K562 treated with DMSO at 1 percent for 48 hours (cell line): ENCODE data around the gene CD300LB. TPM values are rescaled to one million over a fixed set of nuclear protein-coding genes. Genes with fewer than 3 reads are reported as not detected.

Experiments used
- total RNA-seq: library from RNA; unstranded; fragments of 300-600 nt; gene quantifications from 2 replicates; pipeline ENCODE4 v1.2.3, GENCODE V29; 2022; ENCODE audit warnings: low replicate concordance; ENCODE audit errors: extremely low read depth

Gene CD300LB
- not detected in 2 replicates for total RNA-seq

DNA sequence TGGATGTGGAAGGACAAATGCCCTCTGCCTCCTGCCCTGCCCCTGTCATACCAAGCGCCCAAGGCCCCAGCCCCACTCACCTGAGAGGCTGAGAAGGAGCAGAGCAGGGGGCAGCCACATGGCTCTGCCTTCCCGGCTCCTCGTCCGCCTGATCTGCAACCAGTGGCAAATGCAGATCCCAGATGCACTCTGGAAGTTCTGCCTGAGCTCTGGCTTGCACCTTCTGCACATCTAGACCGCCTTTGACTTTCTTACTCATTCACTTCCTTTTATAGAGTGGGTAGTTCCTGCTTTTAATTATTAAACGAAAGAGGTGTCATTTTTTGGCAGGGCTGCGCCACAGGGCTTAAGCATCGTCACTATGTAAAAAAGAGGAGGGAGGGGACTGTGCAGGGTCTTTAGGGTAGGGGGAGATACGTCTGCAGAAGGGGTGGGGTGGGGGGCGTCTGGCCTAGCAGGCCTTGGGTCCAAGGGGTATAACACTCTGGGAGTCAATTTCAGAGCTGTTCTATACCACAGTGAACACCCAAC lies at the start of gene CD300LB:
CD300LB (minus strand) TSS at position 245 of the 531 bp plus-strand sequence; CDS start at position 120, 125 bp downstream.

DNA sequence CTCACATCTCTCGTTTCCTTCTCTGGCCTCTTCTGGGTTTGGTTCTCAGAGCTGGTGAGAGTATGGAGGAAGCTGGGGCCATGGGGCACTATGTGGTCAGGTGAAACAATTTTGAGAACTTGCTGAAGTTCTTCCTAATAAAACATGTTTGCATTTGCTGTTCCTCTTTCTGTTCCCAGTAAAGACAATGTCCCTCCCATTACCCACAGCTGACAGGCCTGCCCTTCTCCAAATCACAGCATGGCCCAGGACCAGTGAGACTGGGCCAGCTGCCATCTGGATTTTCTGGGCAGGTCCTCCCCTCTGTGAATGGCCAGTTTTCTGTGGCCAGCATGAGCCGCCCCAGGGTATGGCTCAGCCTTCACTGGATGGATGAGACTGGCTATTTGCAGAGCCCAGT lies 36.1 kb upstream of the CD300LB start, which contains the start of gene CD300H:
CD300H (minus strand) TSS at position 113 of the 400 bp plus-strand sequence.

DNA sequence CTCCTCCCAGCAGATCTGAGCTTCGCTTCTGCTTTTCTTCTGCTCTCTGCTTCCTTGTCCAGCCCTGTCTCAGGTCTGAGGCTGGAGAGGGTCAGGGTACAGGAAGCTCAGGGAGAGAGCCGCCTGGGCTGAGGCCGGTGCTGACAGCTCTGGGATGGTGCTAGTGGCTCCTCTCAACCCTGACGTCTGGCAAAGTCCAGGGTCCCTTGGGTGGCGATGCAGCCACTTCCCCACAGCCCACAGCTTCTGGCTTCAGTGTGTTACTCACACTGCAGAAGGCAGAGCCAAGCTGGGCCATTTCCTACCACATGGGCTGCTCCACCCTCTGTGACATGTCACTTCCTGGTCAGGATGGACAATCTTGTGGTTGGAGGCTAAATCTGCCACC lies 14.6 kb upstream of the CD300LB start, which contains the start of gene CD300C:
CD300C (minus strand) TSS at position 273 of the 388 bp plus-strand sequence. CDS start 333 bp downstream, outside the sequence.

Other genes with a start within 250 kb of the CD300LB start
- gene KIF19, start 205.2 kb downstream of the CD300LB start, total RNA-seq, result not detected in 2 replicates
- not detected in 2 replicates for gene BTBD17, start 169.6 kb downstream of the CD300LB start, total RNA-seq
- gene GPR142, start 164.0 kb downstream of the CD300LB start, total RNA-seq, result not detected in 2 replicates
- not detected in 2 replicates for gene GPRC5C, start 99.4 kb downstream of the CD300LB start, total RNA-seq
- gene CD300A, start 64.8 kb downstream of the CD300LB start, total RNA-seq, result not detected in 2 replicates
- gene CD300C, start 14.6 kb upstream of the CD300LB start, total RNA-seq, result not detected in 2 replicates
- gene CD300H, start 36.0 kb upstream of the CD300LB start, total RNA-seq, result not detected in 2 replicates
- not detected in 2 replicates for gene CD300LD, start 60.8 kb upstream of the CD300LB start, total RNA-seq
- gene CD300E, start 92.3 kb upstream of the CD300LB start, total RNA-seq, result not detected in 2 replicates
- not detected in 2 replicates for gene CD300LF, start 181.4 kb upstream of the CD300LB start, total RNA-seq
- gene RAB37, start 205.8 kb upstream of the CD300LB start, total RNA-seq, result not detected in 2 replicates
- gene NHERF1, start 217.2 kb upstream of the CD300LB start, total RNA-seq, result not detected in 2 replicates
- not detected in 2 replicates for gene NAT9, start 244.9 kb upstream of the CD300LB start, total RNA-seq